H1 (cell line): Measurements from ENCODE around the gene CTNND2. TPM values are rescaled to one million over a fixed set of nuclear protein-coding genes. Genes with fewer than 3 reads are reported as not detected.

Experiments used
- CTCF ChIA-PET: fragments of 300-600 bp; sonication (Branson Sonifier 250); formaldehyde crosslinking; loops from one replicate; lab custom pipeline; 2021; ENCODE audit not compliant: partially characterized antibody; lab: Charles Lee
- POLR2A ChIA-PET: fragments of 300-600 bp; sonication (Branson Sonifier 250); formaldehyde crosslinking; loops from one replicate; lab custom pipeline; 2021; ENCODE audit warnings: inconsistent platforms; ENCODE audit not compliant: partially characterized antibody; lab: Charles Lee
- DNase-seq, 2 experiments: peaks; one replicate each; pipeline versions ENCODE4 v3.0.0 to v3.0.0-alpha.2; 2010 to 2022; ENCODE audit warnings: low spot score in 2 of 2, low read depth in 1 of 2, mixed read lengths in 1 of 2
- FAIRE-seq: peaks from 2 replicates; lab custom pipeline; 2011; peaks lifted over from hg19 to GRCh38; lab: Jason Lieb, UNC
- H2AFZ ChIP-seq: 2 replicates; pipeline ENCODE4 v1.8.1; 2012; ENCODE audit warnings: low read length, inconsistent platforms
- H2AK5ac ChIP-seq: 2 replicates; pipeline ENCODE4 v1.6.1; 2013; ENCODE audit warnings: low read depth, low read length
- H2BK120ac ChIP-seq: replicated peaks from 2 replicates; pipeline ENCODE3; 2013; ENCODE audit warnings: low read depth, low read length, inconsistent platforms
- H2BK12ac ChIP-seq: 2 replicates; pipeline ENCODE4 v1.6.1; 2013; ENCODE audit warnings: low read depth, low read length
- H2BK15ac ChIP-seq: 2 replicates; pipeline ENCODE4 v1.6.1; 2013; ENCODE audit warnings: low read length
- H2BK20ac ChIP-seq: 2 replicates; pipeline ENCODE4 v1.6.1; 2013; ENCODE audit warnings: low read length
- H2BK5ac ChIP-seq: 2 replicates; pipeline ENCODE4 v1.6.1; 2013; ENCODE audit warnings: low read depth, low read length
- H3K14ac ChIP-seq: 2 replicates; pipeline ENCODE4 v1.6.1; 2013; ENCODE audit warnings: inconsistent platforms; ENCODE audit not compliant: insufficient read length
- H3K18ac ChIP-seq: 2 replicates; pipeline ENCODE4 v1.6.1; 2013; ENCODE audit warnings: low read length; ENCODE audit errors: extremely low read depth
- H3K23ac ChIP-seq: 2 replicates; pipeline ENCODE4 v1.6.1; 2013; ENCODE audit warnings: inconsistent platforms; ENCODE audit not compliant: insufficient read length
- H3K23me2 ChIP-seq: 2 replicates; pipeline ENCODE4 v1.6.1; 2013; ENCODE audit warnings: low read depth, low read length
- H3K27ac ChIP-seq: 2 replicates; pipeline ENCODE4 v1.6.1; 2011; ENCODE audit warnings: low read depth, low read length, inconsistent platforms
- H3K27me3 ChIP-seq, 4 experiments: replicated peaks in 1 of 4; 1 replicate in 1 of 4; 2 replicates in 3 of 4; pipeline versions ENCODE4 v1.6.1 to v1.8.1; 2011 to 2013; ENCODE audit warnings: low read length in 3 of 4, mild to moderate bottlenecking in 3 of 4, inconsistent platforms in 2 of 4, mixed read lengths in 2 of 4, moderate library complexity in 1 of 4; ENCODE audit not compliant: control insufficient read depth in 3 of 4, insufficient read depth in 3 of 4; ENCODE audit errors: extremely low read depth in 1 of 4
- H3K36me3 ChIP-seq, 4 experiments: 2 replicates each; pipeline versions ENCODE4 v1.6.1 to v1.8.1; 2011 to 2013; ENCODE audit warnings: mild to moderate bottlenecking in 4 of 4, low read length in 3 of 4, moderate library complexity in 2 of 4, control low read depth in 1 of 4, inconsistent platforms in 1 of 4; ENCODE audit not compliant: insufficient read depth in 4 of 4, control insufficient read depth in 2 of 4
- H3K4ac ChIP-seq: replicated peaks from 2 replicates; pipeline ENCODE3; 2013; ENCODE audit warnings: low read length, low read depth, mixed read lengths, inconsistent platforms; ENCODE audit not compliant: insufficient read length
- H3K4me1 ChIP-seq, 4 experiments: replicated peaks in 1 of 4; 1 replicate in 1 of 4; 2 replicates in 3 of 4; pipeline versions ENCODE4 v1.6.1 to v1.8.1; 2011 to 2013; ENCODE audit warnings: low read length in 3 of 4, inconsistent platforms in 2 of 4, mixed read lengths in 1 of 4; ENCODE audit not compliant: insufficient read depth in 4 of 4, control insufficient read depth in 3 of 4
- H3K4me2 ChIP-seq, 2 experiments: 2 replicates each; pipeline versions ENCODE4 v1.6.1 to v1.8.1; 2011 to 2013; ENCODE audit warnings: low read depth in 2 of 2, low read length in 2 of 2, control low read depth in 1 of 2, inconsistent platforms in 1 of 2, mild to moderate bottlenecking in 1 of 2; ENCODE audit not compliant: insufficient read depth in 1 of 2
- H3K4me3 ChIP-seq, 4 experiments: fragments of 200-600, 300-600 bp in 1 of 4; sonication (generic), shearing (Covaris generic), sonication (Bioruptor Twin) in 1 of 4; 2 replicates each; pipeline versions ENCODE4 v1.5.1 to v1.8.1; 2011 to 2016; ENCODE audit warnings: low read length in 4 of 4, low read depth in 3 of 4, control low read depth in 2 of 4, inconsistent platforms in 2 of 4, mild to moderate bottlenecking in 2 of 4, mixed read lengths in 1 of 4, moderate library complexity in 1 of 4; ENCODE audit not compliant: insufficient read depth in 2 of 4; ENCODE audit errors: extremely low read depth in 1 of 4
- H3K56ac ChIP-seq: replicated peaks from 2 replicates; pipeline ENCODE3; 2013; ENCODE audit warnings: low read depth, mild to moderate bottlenecking, mixed read lengths, low read length, inconsistent platforms; ENCODE audit not compliant: insufficient read length
- H3K79me1 ChIP-seq: 2 replicates; pipeline ENCODE4 v1.6.1; 2013; ENCODE audit warnings: low read depth, low read length, control low read depth
- H3K79me2 ChIP-seq, 2 experiments: 2 replicates each; pipeline versions ENCODE4 v1.6.1 to v1.8.1; 2012 to 2013; ENCODE audit warnings: low read length in 2 of 2, mild to moderate bottlenecking in 2 of 2, inconsistent platforms in 1 of 2; ENCODE audit not compliant: insufficient read depth in 2 of 2, control insufficient read depth in 1 of 2
- H3K9ac ChIP-seq, 4 experiments: replicated peaks in 1 of 4; 1 replicate in 1 of 4; 2 replicates in 3 of 4; pipeline versions ENCODE4 v1.6.1 to v1.8.1; 2011 to 2013; ENCODE audit warnings: low read depth in 3 of 4, low read length in 3 of 4, control low read depth in 2 of 4, mild to moderate bottlenecking in 2 of 4, moderate library complexity in 2 of 4, inconsistent platforms in 1 of 4; ENCODE audit errors: extremely low read depth in 1 of 4
- H3K9me3 ChIP-seq, 2 experiments: 2 replicates each; pipeline versions ENCODE4 v1.6.1 to v1.8.1; 2012 to 2013; ENCODE audit warnings: mild to moderate bottlenecking in 2 of 2, moderate library complexity in 2 of 2, control low read depth in 1 of 2, inconsistent platforms in 1 of 2, low read depth in 1 of 2, low read length in 1 of 2, mixed read lengths in 1 of 2; ENCODE audit not compliant: insufficient read depth in 2 of 2
- H4K20me1 ChIP-seq, 2 experiments: replicated peaks in 1 of 2; 2 replicates each; pipeline versions ENCODE3 to v1.8.1; 2011 to 2013; ENCODE audit warnings: inconsistent platforms in 2 of 2, low read length in 2 of 2, mild to moderate bottlenecking in 1 of 2; ENCODE audit not compliant: insufficient read depth in 2 of 2, control insufficient read depth in 1 of 2
- H4K5ac ChIP-seq: 2 replicates; pipeline ENCODE4 v1.6.1; 2013; ENCODE audit warnings: low read length, low read depth, mixed read lengths, inconsistent platforms; ENCODE audit not compliant: insufficient read length
- H4K8ac ChIP-seq: 2 replicates; pipeline ENCODE4 v1.8.0; 2013; ENCODE audit warnings: mild to moderate bottlenecking, moderate library complexity, low read length, inconsistent platforms; ENCODE audit not compliant: insufficient read depth; ENCODE audit errors: extremely low read depth
- H4K91ac ChIP-seq: replicated peaks from 2 replicates; pipeline ENCODE3; 2013; ENCODE audit warnings: low read length, mixed read lengths, inconsistent platforms; ENCODE audit not compliant: insufficient read length
- BCL11A ChIP-seq, 2 experiments: IDR thresholded peaks; one replicate each; pipeline ENCODE4 v1.6.1; 2011; ENCODE audit warnings: low read depth in 2 of 2, low read length in 2 of 2, mild to moderate bottlenecking in 2 of 2
- BRCA1 ChIP-seq: IDR thresholded peaks from 2 replicates; pipeline ENCODE4 v1.6.1; 2012; ENCODE audit warnings: low read depth, low read length, improper control_type of control experiment
- CBX8 ChIP-seq: fragments of 300-800, 300-1000 bp; sonication (generic); IDR thresholded peaks from 2 replicates; pipeline ENCODE4 v1.7.1; 2016; ENCODE audit warnings: low read depth, low read length, borderline replicate concordance
- CTBP2 ChIP-seq: IDR thresholded peaks from 2 replicates; pipeline ENCODE4 v1.7.0; 2011; ENCODE audit warnings: borderline replicate concordance, mild to moderate bottlenecking, moderate library complexity, mixed read lengths, low read length; ENCODE audit not compliant: insufficient read depth, insufficient read length
- KDM1A ChIP-seq: fragments of 200-600, 300-600 bp; sonication (generic); IDR thresholded peaks from 2 replicates; pipeline ENCODE4 v1.7.1; 2016; ENCODE audit warnings: mild to moderate bottlenecking, low read length, borderline replicate concordance
- KDM5A ChIP-seq: fragments of 200-600 bp; IDR thresholded peaks from 2 replicates; pipeline ENCODE4 v1.7.1; 2012; ENCODE audit warnings: mild to moderate bottlenecking, low read length, inconsistent platforms, mixed read lengths
- RNF2 ChIP-seq: fragments of 200-900, 300-1000 bp; sonication (generic); IDR thresholded peaks from 2 replicates; pipeline ENCODE4 v1.7.1; 2016; ENCODE audit warnings: borderline replicate concordance, low read depth, mild to moderate bottlenecking, antibody characterized with exemption, low read length; ENCODE audit not compliant: poor library complexity, severe bottlenecking; ENCODE audit errors: missing control alignments
- SIRT6 ChIP-seq: IDR thresholded peaks from one replicate; pipeline ENCODE4 v1.7.1; 2012; ENCODE audit warnings: low read length, inconsistent platforms
- SP1 ChIP-seq: IDR thresholded peaks from 2 replicates; pipeline ENCODE4 v1.6.1; 2011; ENCODE audit warnings: low read depth, low read length
- SP2 ChIP-seq: IDR thresholded peaks from 2 replicates; pipeline ENCODE4 v1.6.1; 2012; ENCODE audit warnings: mild to moderate bottlenecking, low read length, inconsistent platforms
- SP4 ChIP-seq: IDR thresholded peaks from 2 replicates; pipeline ENCODE4 v1.6.1; 2012; ENCODE audit warnings: low read length, inconsistent platforms
- SUZ12 ChIP-seq: fragments of 200-600 bp; sonication (generic); IDR thresholded peaks from 2 replicates; pipeline ENCODE4 v1.6.1; 2012; ENCODE audit warnings: mild to moderate bottlenecking, inconsistent platforms, low read length, moderate library complexity, mixed read lengths
- TAF7 ChIP-seq: optimal IDR thresholded peaks from 2 replicates; pipeline ENCODE3; 2011; ENCODE audit warnings: low read depth, mild to moderate bottlenecking, inconsistent platforms, low read length, moderate library complexity, borderline replicate concordance
- YY1 ChIP-seq: IDR thresholded peaks from 2 replicates; pipeline ENCODE4 v1.6.1; 2011; ENCODE audit warnings: low read depth, mild to moderate bottlenecking, low read length
- ZNF274 ChIP-seq: IDR thresholded peaks from 2 replicates; pipeline ENCODE4 v1.7.0; 2012; ENCODE audit warnings: low read length, borderline replicate concordance; ENCODE audit errors: extremely low read depth
- WGBS, 2 experiments: shearing (Covaris generic) in 1 of 2; methylation state at CpG; one replicate each; pipeline versions ENCODE4 v1.1.6 to v1.1.7; 2013 to 2015; ENCODE audit warnings: low lambda C conversion rate in 2 of 2, mixed read lengths in 2 of 2, inconsistent platforms in 1 of 2, low coverage in 1 of 2, missing lambda C conversion rate in 1 of 2; ENCODE audit not compliant: insufficient replicate concordance in 2 of 2, insufficient coverage in 1 of 2, insufficient read length in 1 of 2; ENCODE audit errors: extremely low coverage in 1 of 2, missing lambda C conversion rate in 1 of 2; 5-methylcytosine and 5-hydroxymethylcytosine counted together
- polyA plus RNA-seq, 7 experiments: library from polyadenylated mRNA; depleted of rRNA in 3 of 7; stranded (reverse) in 5 of 7; unstranded in 2 of 7; fragments of >200 nt in 5 of 7; fragments of 200-250 nt in 2 of 7; gene quantifications; 1 replicate in 5 of 7; 2 replicates in 1 of 7; 4 replicates in 1 of 7; pipeline versions ENCODE4 v1.2.1 to v1.2.3, GENCODE V29; 2011 to 2013; ENCODE audit warnings: missing spikeins in 2 of 7, mixed read lengths in 2 of 7
- total RNA-seq: library from RNA; stranded (reverse); fragmentation: NEBNext Ultra II Directional; extraction: Animal tissue kit (Norgen Biotek cat#: 25700); gene quantifications from 2 replicates; pipeline ENCODE4 v1.2.1, GENCODE V29; 2021

The CTNND2 gene
- total and polyA plus RNA-seq, 2 of the 8 experiments (the other 6 are each of a cell fraction or from before 2014, with no cell fraction given): 7.4 to 14.2 TPM

GRCh38 chr5:11152368-11152767 lies 751.9 kb downstream of the CTNND2 start:
- H3K79me1 ChIP-seq: no peaks in the 10 kb centered on the region
- FAIRE-seq (no peak), DNase-seq (no peak)
- H3K4me3 ChIP-seq: no peak overlapping the region
- H2BK15ac ChIP-seq: no peak overlapping the region
- H4K91ac ChIP-seq: no peak overlapping the region
- H2BK5ac ChIP-seq: no peak overlapping the region
- no peak overlapping the region for H4K5ac ChIP-seq
- no peak overlapping the region for H4K8ac ChIP-seq
- H3K27me3 ChIP-seq: no peaks in the 10 kb centered on the region
- H3K4me2 ChIP-seq: no peak overlapping the region
- TF ChIP-seq CTBP2 (no peak), BRCA1 (no peak), KDM1A (no peak), SP1 (no peak), RNF2 (no peak), SIRT6 (no peak), SP2 (no peak), SP4 (no peak), KDM5A (no peak), ZNF274 (no peak), SUZ12 (no peak), YY1 (no peak), CBX8 (no peak), TAF7 (no peak), BCL11A (IDR thresholded peaks at IDR 0.05; ENCODE audit: low read depth in 2 of 2, low read length in 2 of 2) (no peak)
- TF ChIP-seq, all 59 proteins: peak for 0
- no peak overlapping the region for H3K4ac ChIP-seq
- CTCF ChIA-PET: interaction anchor here (0.5 to 2.2 kb wide), 5 partner anchors 9 to 528 kb away, joined by 3 to 8 read pairs (median 3); no protein-coding TSS in a partner anchor
- no peaks in the 10 kb centered on the region for H4K20me1 ChIP-seq
- H3K79me2 ChIP-seq: no peaks in the 10 kb centered on the region
- H3K14ac ChIP-seq: no peak overlapping the region
- H3K18ac ChIP-seq: no peak overlapping the region
- H3K23me2 ChIP-seq: no peaks in the 10 kb centered on the region
- no peak overlapping the region for H2AK5ac ChIP-seq
- no peak overlapping the region for H2AFZ ChIP-seq
- no peaks in the 10 kb centered on the region for H3K9me3 ChIP-seq
- POLR2A ChIA-PET: interaction anchor here (1.0 kb wide), 1 partner anchor 133 kb away, joined by 3 read pairs; no protein-coding TSS in a partner anchor
- H2BK20ac ChIP-seq: no peak overlapping the region
- no peak overlapping the region for H2BK120ac ChIP-seq
- whole genome bisulfite sequencing, 2 experiments: 90% methylated on average over 8 of the region's 8 CpGs; no CpG with 5 or more reads in 1 of the 2 experiments
- no peak overlapping the region for H3K23ac ChIP-seq
- H3K56ac ChIP-seq: no peak overlapping the region
- H3K4me1 ChIP-seq: 0 out of 7 replicates have a peak, but pooled peaks cover 0 to 2% (median 0%) of the 10 kb centered on the region in 4 experiments
- H3K36me3 ChIP-seq: no peaks in the 10 kb centered on the region
- H3K27ac ChIP-seq: no peak overlapping the region
- H3K9ac ChIP-seq: no peak overlapping the region
- no peak overlapping the region for H2BK12ac ChIP-seq
